Neutrophil (primary cell): ENCODE results near the gene LLPH.

Source experiments
- H3K27ac ChIP-seq: fragments of 200-600 bp; sonication (generic); 2 replicates; pipeline ENCODE4 v1.5.1; 2016; ENCODE audit warnings: mild to moderate bottlenecking, moderate library complexity
- H3K27me3 ChIP-seq: fragments of 200-600 bp; sonication (generic); 2 replicates; pipeline ENCODE4 v1.6.0; 2016; ENCODE audit warnings: mild to moderate bottlenecking
- H3K36me3 ChIP-seq: fragments of 200-600 bp; sonication (generic); 2 replicates; pipeline ENCODE4 v1.5.1; 2017
- H3K4me1 ChIP-seq, 2 experiments: fragments of 200-600 bp in 1 of 2; sonication (generic) in 1 of 2; 1 replicate in 1 of 2; 2 replicates in 1 of 2; pipeline versions ENCODE4 v1.5.1 to v1.6.1; 2013 to 2016; ENCODE audit warnings: low read depth in 1 of 2, low read length in 1 of 2, mild to moderate bottlenecking in 1 of 2, moderate library complexity in 1 of 2; ENCODE audit not compliant: control insufficient read depth in 1 of 2, insufficient read depth in 1 of 2
- H3K4me3 ChIP-seq, 2 experiments: fragments of 200-600 bp in 1 of 2; sonication (generic) in 1 of 2; 1 replicate in 1 of 2; 2 replicates in 1 of 2; pipeline ENCODE4 v1.5.1; 2013 to 2016; ENCODE audit warnings: low read depth in 1 of 2, low read length in 1 of 2, mild to moderate bottlenecking in 1 of 2, moderate library complexity in 1 of 2
- H3K9me3 ChIP-seq: fragments of 200-600 bp; sonication (generic); 2 replicates; pipeline ENCODE4 v1.5.1; 2016
- CTCF ChIP-seq: fragments of 200-600 bp; sonication (generic); IDR thresholded peaks from 2 replicates; pipeline ENCODE4 v1.5.1; 2016; ENCODE audit warnings: antibody characterized with exemption

Gene LLPH

GRCh38 chr12:66107451-66107915 lies 23.1 kb downstream of the LLPH start:
- no peaks in the 10 kb centered on the region for H3K27me3 ChIP-seq
- H3K9me3 ChIP-seq = no peaks in the 10 kb centered on the region
- peak; percentile 84 for TF ChIP-seq CTCF
- no peak overlapping the region for H3K27ac ChIP-seq
- no peaks in the 10 kb centered on the region for H3K36me3 ChIP-seq
- H3K4me1 ChIP-seq = peaks cover 10 to 13% of the 10 kb centered on the region in 2 experiments
- H3K4me3 ChIP-seq = no peak overlapping the region

DNA sequence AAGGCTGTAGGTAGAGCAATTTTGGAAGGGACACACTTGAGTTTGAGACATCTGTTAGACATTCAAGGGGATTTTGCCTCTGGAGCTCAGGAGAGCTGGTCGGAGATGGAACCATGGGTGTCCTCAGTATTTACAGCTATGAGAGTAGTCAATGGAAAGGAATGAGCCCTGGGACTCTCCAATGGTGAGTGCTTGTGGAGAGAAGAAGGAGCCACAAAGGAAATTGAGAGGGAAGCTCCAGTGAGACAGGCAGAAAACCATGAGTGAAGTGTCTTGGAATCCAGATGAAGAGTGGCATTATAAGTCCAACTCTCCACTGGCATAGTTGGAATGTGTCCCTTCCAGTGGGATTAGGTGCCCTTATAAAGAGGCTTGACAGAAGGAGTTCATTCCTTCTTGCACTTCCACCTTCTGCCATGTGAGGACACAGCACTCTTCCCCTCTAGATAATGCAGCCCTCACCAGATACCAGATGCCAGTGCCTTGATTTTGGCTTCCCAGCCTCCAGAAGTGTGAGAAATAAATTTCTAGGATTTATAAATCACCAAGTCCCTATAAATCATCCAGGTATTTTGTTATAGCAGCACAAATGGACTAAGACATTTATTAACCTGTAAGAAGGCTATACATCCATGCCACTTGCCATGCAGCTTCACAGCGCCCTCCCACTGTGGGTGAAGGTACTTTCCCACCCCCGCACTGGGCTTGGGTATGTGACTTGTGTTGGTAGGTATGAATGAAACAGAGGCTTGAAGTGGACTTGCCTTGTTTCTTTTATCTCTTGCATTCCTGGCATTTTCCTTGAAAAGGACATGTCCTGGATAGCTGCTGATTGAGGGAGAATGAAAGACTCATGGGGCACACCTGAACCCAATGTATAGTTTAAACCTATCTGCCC lies 27.3 kb downstream of the LLPH start:
- peaks cover 3 to 5% of the 10 kb centered on the region in 2 experiments for H3K4me1 ChIP-seq
- no peak for TF ChIP-seq CTCF
- no peaks in the 10 kb centered on the region for H3K27me3 ChIP-seq
- H3K27ac ChIP-seq = no peak overlapping the region
- no peak overlapping the region for H3K4me3 ChIP-seq
- no peaks in the 10 kb centered on the region for H3K36me3 ChIP-seq
- no peaks in the 10 kb centered on the region for H3K9me3 ChIP-seq

DNA sequence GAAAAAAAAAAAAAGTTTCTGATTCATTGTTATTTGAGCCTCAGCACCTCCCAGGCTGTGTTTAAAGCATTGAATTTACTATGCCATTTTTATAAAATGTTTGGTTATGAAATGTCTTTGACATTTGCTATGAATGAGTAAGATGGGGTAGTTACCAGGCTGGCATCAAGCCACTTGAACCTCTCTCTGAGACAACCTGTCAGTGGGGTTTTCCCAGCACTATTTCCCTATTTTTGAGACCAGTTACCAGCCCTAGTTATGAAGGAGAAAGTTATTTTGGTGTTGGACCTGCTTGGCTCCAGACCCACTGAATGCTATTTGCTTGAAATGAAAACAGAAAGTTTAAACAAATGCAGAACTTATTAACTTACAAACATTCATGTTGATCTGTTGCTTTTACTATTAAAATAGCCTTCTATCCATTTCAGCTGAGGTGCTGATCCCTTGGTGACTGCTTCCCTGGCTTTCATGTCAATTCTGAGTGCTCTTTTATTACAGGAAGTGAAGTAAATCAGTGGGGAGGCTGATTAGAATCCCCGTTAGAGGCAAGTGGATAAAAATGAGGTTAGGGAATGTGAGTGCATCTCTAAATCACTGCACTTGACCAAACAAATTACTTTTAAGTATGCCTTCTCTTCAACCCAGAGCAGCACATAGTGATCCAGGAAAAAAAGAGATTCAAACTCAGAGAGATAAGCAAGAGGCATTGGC lies 37.8 kb downstream of the LLPH start:
- no peaks in the 10 kb centered on the region for H3K36me3 ChIP-seq
- no peak overlapping the region for H3K4me3 ChIP-seq
- no peaks in the 10 kb centered on the region for H3K9me3 ChIP-seq
- H3K4me1 ChIP-seq = no peaks in the 10 kb centered on the region
- no peak for TF ChIP-seq CTCF
- peaks cover 7% of the 10 kb centered on the region for H3K27me3 ChIP-seq
- no peak overlapping the region for H3K27ac ChIP-seq

- no peaks in the 10 kb centered on the region for H3K36me3 ChIP-seq
- H3K27me3 ChIP-seq = peaks cover 7% of the 10 kb centered on the region
- no peaks in the 10 kb centered on the region for H3K9me3 ChIP-seq
- TF ChIP-seq CTCF = no peak
- no peak overlapping the region for H3K4me3 ChIP-seq
- H3K27ac ChIP-seq = no peak overlapping the region
- H3K4me1 ChIP-seq = no peaks in the 10 kb centered on the region
Measured at GRCh38 chr12:66090157-66090556, 40.4 kb downstream of the LLPH start.

DNA sequence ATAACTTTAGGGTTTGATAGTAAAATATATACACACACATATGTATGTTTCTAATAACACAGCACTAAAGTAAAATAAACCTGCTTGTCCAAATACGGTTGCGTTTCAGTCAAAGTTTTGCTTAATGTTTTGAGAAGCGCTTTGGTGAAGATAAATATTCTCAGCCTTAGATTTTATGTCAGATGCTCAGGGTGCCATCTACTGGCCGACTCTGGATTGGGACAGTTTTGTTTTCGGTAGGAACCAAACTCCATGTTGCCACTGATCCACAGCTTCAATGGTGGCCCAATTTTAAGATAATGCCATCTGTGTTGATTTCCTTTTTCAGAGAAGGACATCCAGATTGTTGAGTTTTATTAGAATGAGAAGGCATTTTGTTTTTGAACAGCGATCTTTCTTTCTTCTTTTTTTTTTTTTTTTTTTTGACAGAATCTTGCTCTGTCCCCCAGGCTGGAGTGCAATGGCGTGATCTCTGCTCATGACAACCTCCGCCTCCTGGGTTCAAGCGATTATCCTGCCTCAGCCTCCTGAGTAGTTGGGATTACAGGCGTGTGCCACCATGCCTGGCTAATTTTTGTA lies 43.1 kb downstream of the LLPH start:
- Histone ChIP-seq H3K36me3 (no peaks in the 10 kb centered on the region), H3K27me3 (no peaks in the 10 kb centered on the region), H3K9me3 (no peaks in the 10 kb centered on the region), H3K4me3 (no peak overlapping the region), H3K27ac (no peak overlapping the region), H3K4me1 (no peaks in the 10 kb centered on the region)
- peak; percentile 13 for TF ChIP-seq CTCF
